Measurements from ENCODE around the gene PRTFDC1.
"Not testable (repeated sequence)": the region's sequence is repeated elsewhere in the genome, so short reads cannot be mapped to it uniquely, and the experiment has no call there.

PRTFDC1 gene, protein sequence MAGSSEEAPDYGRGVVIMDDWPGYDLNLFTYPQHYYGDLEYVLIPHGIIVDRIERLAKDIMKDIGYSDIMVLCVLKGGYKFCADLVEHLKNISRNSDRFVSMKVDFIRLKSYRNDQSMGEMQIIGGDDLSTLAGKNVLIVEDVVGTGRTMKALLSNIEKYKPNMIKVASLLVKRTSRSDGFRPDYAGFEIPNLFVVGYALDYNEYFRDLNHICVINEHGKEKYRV

DNA sequence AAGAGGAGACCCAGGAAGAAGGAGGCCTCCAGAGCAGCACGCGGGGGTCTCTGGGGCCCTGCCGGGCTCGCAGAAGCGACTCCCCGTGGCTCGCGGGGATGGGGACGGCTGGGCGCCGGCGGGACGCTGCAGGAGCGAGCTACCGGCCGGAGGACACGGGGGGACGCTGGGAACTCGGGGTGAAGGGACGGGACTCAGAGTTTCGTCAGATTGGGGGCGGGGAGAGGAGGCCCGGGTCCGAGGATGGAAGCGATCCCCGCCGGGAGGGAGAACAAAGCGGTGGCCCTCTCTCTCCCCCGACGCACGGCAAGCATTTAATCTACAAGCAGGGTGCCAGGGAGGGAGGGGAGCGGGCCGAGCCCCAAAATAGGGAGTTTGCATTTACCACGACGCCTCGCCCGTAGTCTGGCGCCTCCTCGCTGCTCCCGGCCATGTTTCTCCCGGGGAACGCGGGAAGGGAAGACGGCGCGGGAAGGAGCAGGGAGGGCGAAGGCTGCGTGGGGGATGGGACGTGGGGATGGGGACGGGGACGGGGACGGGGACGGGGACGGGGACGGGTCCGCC, at the start of gene PRTFDC1:
Gene PRTFDC1 (minus strand): TSS at position 464 of the 564 bp plus-strand sequence. CDS start 31 bp downstream, at position 433.
- peak; percentile 14 for DNase-seq

DNA sequence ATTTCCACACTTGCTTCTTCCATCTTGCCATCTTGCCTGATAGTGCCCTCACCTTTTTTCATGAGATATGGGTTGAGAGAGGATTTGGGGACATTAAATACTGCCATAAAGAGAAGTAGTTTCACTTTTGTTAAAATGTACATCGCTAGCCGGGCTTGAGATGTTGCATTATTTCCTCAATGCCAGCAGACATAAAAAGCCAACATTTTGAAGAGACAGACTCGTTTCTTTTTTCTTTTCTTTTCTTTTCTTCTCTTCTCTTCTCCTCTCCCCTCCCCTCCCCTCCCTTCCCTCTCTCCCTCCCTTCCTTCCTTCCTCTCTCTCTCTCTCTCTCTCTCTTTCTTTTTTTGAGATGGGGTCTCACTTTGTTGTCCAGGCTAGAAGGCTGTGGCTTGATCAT, 45.6 kb upstream of the PRTFDC1 start:
- no peak for DNase-seq

DNA sequence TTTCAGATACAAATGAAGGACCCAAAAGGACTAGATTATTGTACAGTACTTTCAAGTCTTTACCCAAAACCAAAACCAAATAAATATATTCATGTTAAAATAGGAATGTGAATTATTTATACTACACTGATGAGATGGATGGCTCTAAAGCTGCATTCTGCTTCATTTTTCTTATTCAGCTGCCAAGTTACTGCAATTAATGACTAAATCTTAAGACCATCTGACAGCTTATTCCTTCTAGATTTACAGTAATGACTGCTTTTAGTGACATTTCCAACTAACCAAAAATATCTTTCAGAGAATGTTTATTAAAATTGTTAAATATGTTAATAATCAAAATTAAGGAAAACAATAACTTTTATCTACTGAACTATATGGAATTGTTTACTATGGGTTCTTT, 42.7 kb upstream of the PRTFDC1 start:
- no peak for DNase-seq

- DNase-seq: no peak
Measured at GRCh38 chr10:24993237-24993958, 41.0 kb upstream of the PRTFDC1 start.

- no peak for DNase-seq
Measured at GRCh38 chr10:24992512-24993133, 40.2 kb upstream of the PRTFDC1 start.

GRCh38 chr10:24991298-24991697, 38.9 kb upstream of the PRTFDC1 start:
- DNase-seq: no peak

GRCh38 chr10:24989867-24990266, 37.5 kb upstream of the PRTFDC1 start:
- DNase-seq: no peak

DNA sequence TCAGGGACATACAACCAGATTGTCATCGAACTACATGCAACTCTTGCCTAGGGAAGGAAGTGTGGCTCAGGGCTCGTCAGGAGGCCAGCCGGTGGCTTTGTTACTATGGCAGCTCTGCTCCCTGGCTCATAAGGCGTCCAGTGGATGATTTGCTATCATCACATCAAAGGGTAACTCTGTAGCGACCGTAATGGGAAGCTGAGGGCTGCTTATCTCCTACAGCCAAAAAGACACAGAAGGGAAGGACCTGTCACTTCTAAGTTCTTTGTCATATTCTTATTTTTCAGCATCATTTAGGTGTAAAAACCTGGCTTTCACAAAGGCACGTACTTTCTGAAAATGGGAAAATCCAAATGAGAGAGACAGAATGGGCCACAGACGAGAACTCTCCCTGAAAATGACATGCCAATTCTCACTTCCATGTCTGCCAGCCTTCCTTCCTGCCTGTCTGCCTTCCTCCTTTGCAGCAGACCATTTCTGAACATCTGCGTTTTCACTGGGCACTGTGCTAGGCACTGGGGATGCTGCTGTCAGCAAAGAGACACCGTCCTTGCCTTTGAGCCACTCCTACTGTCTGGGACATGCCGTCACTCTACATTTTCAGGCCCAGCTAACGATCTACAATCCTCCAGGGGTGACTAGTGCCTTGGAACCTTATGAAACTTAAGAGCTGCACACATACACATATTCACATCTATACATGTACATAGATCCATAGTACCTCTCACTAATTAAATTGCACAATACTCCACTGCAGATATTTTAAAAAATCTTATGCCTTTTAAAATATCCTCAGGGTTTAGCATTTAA, 36.6 kb upstream of the PRTFDC1 start:
- DNase-seq: no peak

- DNase-seq: no peak
Measured at GRCh38 chr10:24984906-24985305, 32.5 kb upstream of the PRTFDC1 start.

GRCh38 chr10:24983946-24984345, 31.5 kb upstream of the PRTFDC1 start:
- DNase-seq: no peak

GRCh38 chr10:24983130-24983529, 30.7 kb upstream of the PRTFDC1 start:
- DNase-seq: no peak

DNA sequence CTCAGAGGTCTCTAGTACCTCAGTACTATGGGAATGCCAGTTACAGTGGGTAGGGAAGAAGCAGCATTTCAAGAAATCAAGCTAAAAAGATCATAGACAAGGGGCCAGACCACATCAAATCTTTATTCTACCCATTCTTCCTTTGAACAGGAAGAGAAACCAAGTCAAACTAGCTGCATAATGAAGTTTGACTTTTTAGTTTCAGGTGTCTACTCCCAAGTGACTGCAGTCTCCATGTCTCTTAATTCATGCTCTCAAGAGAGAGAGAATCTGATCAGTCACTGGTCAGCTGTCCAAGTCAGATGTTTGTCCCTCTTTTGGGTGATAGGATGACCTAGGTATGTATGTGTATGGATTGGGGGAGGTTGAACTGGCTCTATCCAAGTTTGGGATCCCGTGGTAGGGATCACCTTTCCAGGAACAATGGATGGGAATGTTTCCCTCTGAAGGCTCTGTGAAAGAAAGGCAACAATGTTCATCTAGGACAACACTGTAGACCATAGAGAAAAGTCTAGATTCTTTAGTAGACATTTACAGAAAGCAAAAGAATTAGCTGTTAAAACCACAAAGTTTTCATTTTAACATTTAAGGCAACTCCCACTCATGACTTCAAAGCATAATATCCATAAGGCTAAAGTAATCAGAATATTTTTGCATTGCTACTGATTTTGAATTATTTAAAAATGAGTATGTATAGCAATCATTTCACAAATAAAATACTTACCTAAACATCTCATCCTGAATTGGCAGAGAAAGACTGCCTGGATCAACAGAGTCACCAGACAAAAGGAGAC, 30.1 kb upstream of the PRTFDC1 start:
- no peak for DNase-seq

DNA sequence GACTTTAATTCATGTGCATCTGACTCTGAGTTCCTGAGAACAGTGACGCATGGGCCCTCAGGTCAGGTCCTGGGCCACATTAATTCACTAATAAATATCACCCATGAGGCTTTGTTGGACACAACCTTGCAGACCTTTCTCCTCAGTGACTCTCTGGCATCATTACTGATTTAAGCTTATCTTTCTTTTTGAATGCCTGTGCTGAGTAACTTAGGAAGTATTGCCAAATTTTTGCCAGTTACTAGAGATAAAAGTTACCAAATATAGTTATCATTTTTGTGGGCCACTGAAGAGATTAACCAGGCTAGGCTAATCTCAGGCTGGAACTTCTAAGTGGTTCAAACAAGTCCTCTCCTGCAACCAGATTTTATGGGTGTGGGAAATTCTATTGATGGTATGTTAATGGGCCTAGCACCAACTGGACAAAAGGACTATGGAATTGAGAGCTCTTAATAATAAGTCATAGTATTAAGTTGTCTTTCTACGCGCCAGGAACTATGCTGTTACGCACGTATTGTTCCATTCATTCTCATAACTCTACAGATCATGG, 28.8 kb upstream of the PRTFDC1 start:
- no peak for DNase-seq

DNA sequence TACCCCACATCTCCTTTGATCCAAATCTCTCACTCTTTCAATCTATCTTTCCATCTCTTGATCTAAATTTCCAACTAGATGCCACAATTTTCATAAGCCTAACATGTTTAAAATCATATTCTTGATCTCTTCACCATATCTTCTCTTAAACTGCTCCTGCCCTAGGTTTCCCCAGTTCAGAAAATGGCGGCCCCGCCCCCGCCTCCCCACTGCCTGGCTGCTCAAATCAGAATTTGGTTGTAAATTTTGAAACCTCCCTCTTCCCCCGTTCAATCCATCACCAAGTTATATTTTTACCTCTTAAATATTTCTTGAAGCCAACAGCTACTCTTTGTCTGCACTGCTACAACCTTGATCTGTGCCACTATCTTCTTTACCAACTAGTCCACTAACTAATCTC, 27.3 kb upstream of the PRTFDC1 start:
- no peak for DNase-seq

- DNase-seq: no peak
Measured at GRCh38 chr10:24974976-24975375, 22.6 kb upstream of the PRTFDC1 start.

DNA sequence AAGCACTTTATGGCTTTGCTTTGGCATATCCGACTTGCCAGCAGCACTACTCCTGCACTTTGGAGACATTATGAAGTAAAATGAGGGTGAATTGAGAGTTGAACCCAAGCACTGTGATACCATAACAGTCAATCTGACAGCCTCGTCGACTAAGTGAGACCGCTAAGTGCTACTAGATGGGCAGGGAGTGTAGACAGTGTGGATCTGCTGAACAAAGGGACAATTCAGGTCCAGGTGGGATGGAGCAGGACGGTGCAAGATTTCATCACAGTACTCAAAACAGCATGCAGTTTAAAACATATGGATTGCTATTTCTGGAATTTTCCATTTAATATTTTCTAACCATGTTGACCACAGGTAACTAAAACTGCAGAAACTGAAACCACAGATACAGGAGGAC, 20.8 kb upstream of the PRTFDC1 start:
- DNase-seq: no peak

- DNase-seq: no peak
Measured at GRCh38 chr10:24971374-24971773, 19.0 kb upstream of the PRTFDC1 start.

DNA sequence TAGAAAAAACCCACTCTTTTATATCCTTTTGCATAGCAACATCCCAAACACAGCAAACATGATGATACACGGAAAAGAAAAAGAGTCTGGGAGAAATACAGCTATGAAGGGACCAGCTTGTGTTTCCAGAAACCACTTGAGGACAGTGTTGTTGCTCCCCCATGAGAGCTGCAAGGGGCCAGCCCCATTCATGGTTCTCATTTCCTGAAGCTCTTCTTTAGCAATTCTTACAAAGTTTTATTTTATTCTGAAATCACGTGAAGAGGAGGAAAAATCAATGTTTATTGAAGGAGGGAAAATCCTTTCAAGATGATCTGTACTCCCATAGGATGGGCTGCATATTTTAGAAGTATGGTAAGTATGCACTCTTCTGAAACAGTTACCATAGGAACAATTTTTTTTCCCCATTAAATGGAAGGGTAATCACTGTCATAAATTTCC, 17.5 kb upstream of the PRTFDC1 start:
- DNase-seq: no peak

DNA sequence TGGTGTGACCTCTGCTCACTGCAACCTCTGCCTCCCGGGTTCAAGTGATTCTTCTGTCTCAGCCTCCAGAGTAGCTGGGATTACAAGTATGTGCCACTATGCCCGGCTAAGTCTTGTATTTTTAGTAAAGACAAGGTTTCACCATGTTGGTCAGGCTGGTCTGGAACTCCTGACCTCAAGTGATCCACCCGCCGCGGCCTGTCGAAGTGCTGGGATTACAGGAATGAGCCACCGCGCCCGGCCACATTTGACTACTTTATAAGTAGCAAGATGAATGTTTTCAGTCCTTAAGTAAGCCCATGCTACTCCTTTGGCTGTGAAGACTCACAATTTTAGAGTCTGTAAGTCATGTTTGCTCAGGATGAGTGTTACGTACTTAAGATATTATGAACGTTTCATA, 16.5 kb upstream of the PRTFDC1 start:
- not testable (repeated sequence) for DNase-seq

- DNase-seq: no peak
Measured at GRCh38 chr10:24968349-24968748, 15.9 kb upstream of the PRTFDC1 start.

DNA sequence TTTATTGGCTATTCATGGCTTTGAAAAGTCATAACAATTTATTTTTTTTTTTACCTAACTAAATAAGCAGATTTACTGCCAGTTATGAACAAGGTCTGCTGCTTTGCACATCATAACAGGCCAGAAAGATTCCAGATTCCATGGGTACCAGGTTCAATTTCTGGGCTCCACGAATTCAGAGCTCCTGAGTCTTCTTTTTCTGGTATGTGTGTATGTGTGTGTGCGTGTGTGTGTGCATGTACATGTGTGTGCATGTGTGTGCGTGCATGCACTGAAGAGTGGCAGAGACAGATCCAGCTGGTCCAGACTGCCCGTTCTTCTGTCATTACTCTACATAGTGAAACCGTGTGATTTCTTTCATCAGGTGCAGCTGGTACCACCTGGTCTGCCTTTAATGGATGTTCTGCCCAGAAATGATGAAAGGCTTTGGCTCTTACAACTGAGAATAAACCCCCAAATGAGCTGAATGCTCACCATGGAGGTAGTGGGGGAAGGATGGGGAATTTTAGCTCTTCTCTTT, 14.6 kb upstream of the PRTFDC1 start:
- no peak for DNase-seq

DNA sequence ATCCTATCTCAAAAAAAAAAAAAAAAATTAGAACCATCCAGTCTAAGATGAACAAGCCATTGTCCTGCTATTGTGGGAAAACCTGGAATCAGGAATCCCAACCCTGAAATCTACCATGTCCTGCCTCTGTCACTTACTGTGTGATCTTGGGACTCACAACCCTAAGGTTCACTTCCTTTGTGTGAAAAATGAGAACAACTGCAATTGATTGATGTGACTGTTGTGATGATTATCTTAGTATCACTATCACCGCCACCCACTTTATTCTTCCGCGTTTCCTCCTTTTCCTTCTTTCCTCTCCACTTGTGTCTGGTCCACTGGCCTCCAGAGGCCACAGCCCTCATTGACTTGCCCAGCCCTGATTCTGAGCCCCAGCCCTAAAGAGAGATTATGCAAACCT, 12.6 kb upstream of the PRTFDC1 start:
- DNase-seq: no peak

Measured in stimulated activated CD4-positive, alpha-beta T cell treated with anti-CD3 and anti-CD28 coated beads, Interleukin-4, amount 100 ng/mL, for 24 hours (primary cell).